ENCODE results near the gene ECI2. TPM values are rescaled to one million over a fixed set of nuclear protein-coding genes. Genes with fewer than 3 reads are reported as not detected.

Gene ECI2
- total and polyA plus RNA-seq, 2 donors (not counting 3 experiments of a cell fraction or from before 2014, with no cell fraction given) = 33.5 to 91.0 TPM

GRCh38 chr6:4125500-4125899 is 9.9 kb downstream of the ECI2 start:
- ChIA-PET CTCF (interaction anchor here (0.6 to 4.9 kb wide), 8 partner anchors 10 to 105 kb away, joined by 3 to 59 read pairs (median 5); partner anchors contain the start of gene ECI2), POLR2A (interaction anchor here (1.4 kb wide), 1 partner anchor 72 kb away, joined by 3 read pairs; no protein-coding TSS in a partner anchor)
- H3K9me3 ChIP-seq (replicated peaks; ENCODE audit: control insufficient read depth, insufficient read depth, low read length) = no peaks in the 10 kb centered on the region
- H3K9ac ChIP-seq (replicated peaks; ENCODE audit: extremely low read depth, insufficient read depth, low read length) = no peak overlapping the region
- no peaks in the 10 kb centered on the region for H4K20me1 ChIP-seq (replicated peaks; ENCODE audit: control insufficient read depth, extremely low read depth, insufficient read depth, low read length)
- FAIRE-seq (no peak), DNase-seq (ENCODE audit: low read depth, low spot score) (no peak)
- H3K36me3 ChIP-seq (ENCODE audit: control insufficient read depth in 2 of 2, extremely low read depth in 1 of 2, insufficient read depth in 2 of 2, low read length in 2 of 2) = peaks cover 4 to 16% of the 10 kb centered on the region in 2 experiments
- peak overlapping the region; percentile 44 for H3K27ac ChIP-seq (ENCODE audit: insufficient read depth, low read depth, low read length)
- peaks cover 14% of the 10 kb centered on the region for H3K79me2 ChIP-seq (ENCODE audit: control insufficient read depth, insufficient read depth, low read length)
- dilution Hi-C loops (cut with MboI; ENCODE audit: extremely low pct_ligation_motif_present, low sequenced_read_pairs) (no loop called here), intact Hi-C loops (cut with micrococcal nuclease) (no loop called here)
- no peaks in the 10 kb centered on the region for H3K27me3 ChIP-seq (ENCODE audit: control insufficient read depth in 2 of 2, insufficient read depth in 2 of 2, low read length in 2 of 2)
- peaks cover 47% of the 10 kb centered on the region for H3K4me1 ChIP-seq (ENCODE audit: control insufficient read depth, extremely low read depth, insufficient read depth, low read length)
- H2AFZ ChIP-seq (ENCODE audit: low read depth, low read length) = no peak overlapping the region
- H3K9me1 ChIP-seq (replicated peaks; ENCODE audit: control insufficient read depth, extremely low read depth, insufficient read depth, low read length) = no peaks in the 10 kb centered on the region
- H3K4me3 ChIP-seq (replicated peaks in 1 of 3; ENCODE audit: insufficient read depth in 1 of 3, low read depth in 1 of 3, low read length in 3 of 3) = no peak overlapping the region
- TF ChIP-seq EZH2 (IDR thresholded peaks at IDR 0.05; ENCODE audit: borderline replicate concordance, low read depth, low read length, severe bottlenecking) = no peak
- TF ChIP-seq POLR2A (IDR thresholded peaks at IDR 0.05; ENCODE audit: low read depth, low read length) = no peak
- no peak for TF ChIP-seq FOS (IDR thresholded peaks at IDR 0.05; ENCODE audit: borderline replicate concordance, insufficient read depth, low read length)
- TF ChIP-seq JUN (IDR thresholded peaks at IDR 0.05; ENCODE audit: borderline replicate concordance, insufficient read depth, insufficient read length, low read depth) = no peak
- no peak for TF ChIP-seq GATA2 (IDR thresholded peaks at IDR 0.05; ENCODE audit: insufficient read depth, insufficient read length, low read depth, low read length)
- TF ChIP-seq MAX (IDR thresholded peaks at IDR 0.05; ENCODE audit: insufficient read depth, insufficient read length) = no peak
- peak overlapping the region; percentile 35 for H3K4me2 ChIP-seq (ENCODE audit: insufficient read depth, low read length)
- TSS peak; percentile 15 for BruUV-seq (replicated peaks)

- dilution Hi-C loops (cut with MboI; ENCODE audit: extremely low pct_ligation_motif_present, low sequenced_read_pairs) = no loop called here
- DNase-seq (ENCODE audit: low read depth, low spot score) (no peak), FAIRE-seq (no peak)
- H3K27me3 ChIP-seq (ENCODE audit: control insufficient read depth in 2 of 2, insufficient read depth in 2 of 2, low read length in 2 of 2) = no peaks in the 10 kb centered on the region
- no TSS peak for BruUV-seq (replicated peaks)
- peaks cover 14% of the 10 kb centered on the region for H3K79me2 ChIP-seq (ENCODE audit: control insufficient read depth, insufficient read depth, low read length)
- no peak overlapping the region for H3K27ac ChIP-seq (ENCODE audit: insufficient read depth, low read depth, low read length)
- peaks cover 37% of the 10 kb centered on the region for H3K4me1 ChIP-seq (ENCODE audit: control insufficient read depth, extremely low read depth, insufficient read depth, low read length)
- H4K20me1 ChIP-seq (replicated peaks; ENCODE audit: control insufficient read depth, extremely low read depth, insufficient read depth, low read length) = no peaks in the 10 kb centered on the region
- no peaks in the 10 kb centered on the region for H3K9me1 ChIP-seq (replicated peaks; ENCODE audit: control insufficient read depth, extremely low read depth, insufficient read depth, low read length)
- ChIA-PET POLR2A (no interaction called here), CTCF (interaction anchor here (1.0 to 4.9 kb wide), 3 partner anchors 16 to 86 kb away, joined by 3 to 59 read pairs (median 5); no protein-coding TSS in a partner anchor)
- TF ChIP-seq POLR2A (IDR thresholded peaks at IDR 0.05; ENCODE audit: low read depth, low read length) (no peak), MYC (IDR thresholded peaks at IDR 0.05; ENCODE audit: low read depth, low read length) (no peak)
- intact Hi-C loops (cut with micrococcal nuclease) = no loop called here
- H3K4me2 ChIP-seq (ENCODE audit: insufficient read depth, low read length) = no peak overlapping the region
- peaks cover 4 to 14% of the 10 kb centered on the region in 2 experiments for H3K36me3 ChIP-seq (ENCODE audit: control insufficient read depth in 2 of 2, extremely low read depth in 1 of 2, insufficient read depth in 2 of 2, low read length in 2 of 2)
- H3K9me3 ChIP-seq (replicated peaks; ENCODE audit: control insufficient read depth, insufficient read depth, low read length) = no peaks in the 10 kb centered on the region
- no peak overlapping the region for H3K4me3 ChIP-seq (replicated peaks in 1 of 3; ENCODE audit: insufficient read depth in 1 of 3, low read depth in 1 of 3, low read length in 3 of 3)
- H3K9ac ChIP-seq (replicated peaks; ENCODE audit: extremely low read depth, insufficient read depth, low read length) = no peak overlapping the region
- no peak overlapping the region for H2AFZ ChIP-seq (ENCODE audit: low read depth, low read length)
These were observed 11.0 kb downstream of the ECI2 start for GRCh38 chr6:4124351-4124750.
